Epithelial cell of proximal tubule (primary cell): ENCODE data around the gene SEC16A. TPM values are rescaled to one million over a fixed set of nuclear protein-coding genes. Genes with fewer than 3 reads are reported as not detected.

ENCODE experiments used
- DNase-seq: peaks from one replicate; pipeline ENCODE4 v3.0.0-alpha.2; 2011; ENCODE audit warnings: low read depth
- H3K4me3 ChIP-seq: 2 replicates; pipeline ENCODE4 v1.5.1; 2011; ENCODE audit warnings: low read depth, mild to moderate bottlenecking, low read length
- total RNA-seq: library from RNA; depleted of rRNA; stranded (reverse); fragments of >200 nt; gene quantifications from 2 replicates; pipeline ENCODE4 v1.2.3, GENCODE V29; 2015
- TF ChIP-seq, protein P1 (sequence below): conservative IDR thresholded peaks from 2 replicates; pipeline ENCODE4 v1.5.1; 2012; ENCODE audit warnings: low read depth, mild to moderate bottlenecking, low read length

SEC16A gene
- total RNA-seq, 1 donor from 2014 or later: 41.7 TPM

DNA sequence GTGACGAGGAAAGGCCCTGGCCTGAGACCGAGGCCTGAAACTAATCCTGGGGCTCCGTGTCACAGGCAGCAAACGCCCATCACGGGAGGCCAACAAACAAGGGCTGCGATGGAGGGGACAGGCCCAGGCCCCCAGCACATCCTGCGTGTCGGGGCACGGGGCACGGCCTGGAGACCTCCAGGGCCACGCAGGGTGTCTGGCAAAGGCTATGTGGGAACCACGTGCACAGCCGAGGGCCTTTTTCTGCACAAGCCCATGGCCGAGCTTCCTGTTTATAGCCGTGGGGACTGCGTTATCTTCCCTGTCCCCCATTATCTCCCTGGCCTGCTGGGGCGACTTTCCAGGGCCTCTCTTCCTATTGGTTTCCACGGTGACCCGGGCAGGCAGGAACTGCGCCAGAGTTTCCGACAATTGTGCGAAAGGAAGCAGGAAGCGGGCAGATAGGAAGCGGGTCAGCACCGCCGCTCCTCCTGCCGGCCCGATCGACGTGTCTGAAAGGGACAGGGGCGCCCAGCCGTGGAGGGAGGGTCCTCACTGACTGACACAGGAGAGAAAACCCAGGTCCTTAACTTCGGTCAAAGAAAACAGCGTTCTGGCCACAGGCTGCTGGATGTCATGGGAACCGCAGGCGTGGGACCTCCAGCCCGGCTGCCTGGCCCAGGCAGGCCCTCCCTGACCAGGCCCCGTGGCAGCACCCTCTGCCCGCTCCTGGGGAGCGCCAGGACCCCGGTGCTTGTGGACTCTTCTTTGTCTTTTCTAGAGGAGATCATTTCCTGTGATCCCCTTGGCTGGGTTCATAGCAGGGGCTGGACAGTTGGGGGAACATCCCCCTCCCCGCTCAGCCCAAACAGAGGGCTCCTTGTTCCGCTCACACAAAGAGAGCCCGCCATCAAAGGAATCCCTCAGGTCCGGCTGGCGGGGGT, 29.1 kb upstream of the SEC16A start:
- TF ChIP-seq, protein P1, sequence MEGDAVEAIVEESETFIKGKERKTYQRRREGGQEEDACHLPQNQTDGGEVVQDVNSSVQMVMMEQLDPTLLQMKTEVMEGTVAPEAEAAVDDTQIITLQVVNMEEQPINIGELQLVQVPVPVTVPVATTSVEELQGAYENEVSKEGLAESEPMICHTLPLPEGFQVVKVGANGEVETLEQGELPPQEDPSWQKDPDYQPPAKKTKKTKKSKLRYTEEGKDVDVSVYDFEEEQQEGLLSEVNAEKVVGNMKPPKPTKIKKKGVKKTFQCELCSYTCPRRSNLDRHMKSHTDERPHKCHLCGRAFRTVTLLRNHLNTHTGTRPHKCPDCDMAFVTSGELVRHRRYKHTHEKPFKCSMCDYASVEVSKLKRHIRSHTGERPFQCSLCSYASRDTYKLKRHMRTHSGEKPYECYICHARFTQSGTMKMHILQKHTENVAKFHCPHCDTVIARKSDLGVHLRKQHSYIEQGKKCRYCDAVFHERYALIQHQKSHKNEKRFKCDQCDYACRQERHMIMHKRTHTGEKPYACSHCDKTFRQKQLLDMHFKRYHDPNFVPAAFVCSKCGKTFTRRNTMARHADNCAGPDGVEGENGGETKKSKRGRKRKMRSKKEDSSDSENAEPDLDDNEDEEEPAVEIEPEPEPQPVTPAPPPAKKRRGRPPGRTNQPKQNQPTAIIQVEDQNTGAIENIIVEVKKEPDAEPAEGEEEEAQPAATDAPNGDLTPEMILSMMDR: no peak
- H3K4me3 ChIP-seq: no peak overlapping the region
- DNase-seq: no peak

GRCh38 chr9:136511144-136511669, 28.4 kb upstream of the SEC16A start:
- no peak overlapping the region for H3K4me3 ChIP-seq
- TF ChIP-seq, protein P1: no peak
- DNase-seq: no peak

DNA sequence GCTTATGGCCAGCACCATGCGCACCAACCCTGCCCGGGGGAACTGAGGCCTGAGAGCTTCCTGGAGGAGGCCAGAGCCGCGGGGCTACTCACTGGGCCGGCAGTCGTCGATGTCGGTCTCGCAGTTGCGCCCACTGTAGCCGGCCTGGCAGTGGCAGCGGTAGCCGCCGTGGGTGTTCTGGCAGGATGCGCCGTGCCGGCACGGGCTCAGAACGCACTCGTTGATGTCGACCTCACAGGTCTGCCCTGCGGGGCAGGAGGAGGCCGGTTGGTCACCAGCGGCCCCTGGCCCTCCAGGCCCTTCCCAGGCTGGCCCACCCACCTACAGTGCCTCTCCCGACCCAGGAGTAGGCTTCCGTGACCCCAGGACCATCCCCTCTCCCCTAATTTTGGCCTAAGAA, 27.7 kb upstream of the SEC16A start:
- H3K4me3 ChIP-seq: no peak overlapping the region
- DNase-seq: no peak
- TF ChIP-seq, protein P1: no peak

DNA sequence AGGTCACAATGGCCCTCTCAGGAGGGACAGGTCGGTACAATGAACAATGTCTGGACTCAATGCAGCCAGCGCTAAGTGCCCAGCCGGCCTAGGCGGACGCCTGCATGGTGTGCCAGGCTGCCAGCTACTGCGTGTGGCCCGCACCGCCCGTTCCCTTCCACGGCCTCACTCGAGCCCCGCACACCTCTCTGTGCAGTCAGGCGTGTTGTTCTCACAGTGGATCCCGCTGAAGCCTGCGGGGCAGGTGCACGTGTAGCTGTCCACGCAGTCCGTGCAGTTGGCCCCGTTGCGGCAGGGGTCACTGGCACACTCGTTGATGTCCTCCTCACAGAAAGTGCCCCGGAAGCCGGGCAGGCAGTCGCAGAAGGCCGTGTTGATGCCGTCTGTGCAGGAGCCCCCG, 26.7 kb upstream of the SEC16A start:
- DNase-seq: no peak
- no peak overlapping the region for H3K4me3 ChIP-seq
- TF ChIP-seq, protein P1: no peak

DNA sequence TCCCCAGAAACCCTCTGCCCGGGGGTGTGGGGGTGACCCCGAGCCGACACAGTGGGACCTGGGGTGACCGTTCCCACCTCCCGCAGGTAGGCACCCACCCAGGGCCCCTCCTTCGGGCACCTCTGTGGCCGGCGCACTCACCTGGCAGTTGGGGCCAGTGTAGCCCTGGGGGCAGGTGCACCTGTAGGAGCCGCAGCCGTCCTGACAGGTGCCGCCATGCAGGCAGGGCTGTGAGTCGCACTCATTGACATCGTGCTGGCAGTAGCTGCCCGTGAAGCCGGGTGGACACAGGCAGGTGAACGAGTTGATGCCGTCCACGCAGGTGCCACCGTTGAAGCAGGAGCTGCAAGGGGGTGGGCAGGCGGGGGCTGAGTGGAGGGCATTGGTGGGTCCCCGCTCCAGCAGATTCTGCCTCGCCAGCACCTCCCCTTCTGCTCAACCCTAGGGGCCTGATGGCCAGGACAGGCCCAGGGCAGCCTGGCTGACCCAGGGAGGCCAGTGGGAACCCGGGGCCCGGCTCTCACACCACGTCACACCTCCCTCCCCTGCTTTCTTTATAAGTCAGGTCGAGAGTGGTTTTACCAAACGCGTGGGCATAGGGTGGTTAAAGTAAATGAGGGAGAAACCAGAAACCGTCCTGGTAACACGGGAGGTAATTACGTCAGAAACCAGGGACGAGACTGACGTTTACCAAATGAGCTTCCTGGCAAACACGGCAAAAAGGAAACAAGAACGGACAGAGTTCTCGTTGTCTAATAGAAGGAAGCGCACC, 26.1 kb upstream of the SEC16A start:
- DNase-seq: no peak
- TF ChIP-seq, protein P1: no peak
- no peak overlapping the region for H3K4me3 ChIP-seq

DNA sequence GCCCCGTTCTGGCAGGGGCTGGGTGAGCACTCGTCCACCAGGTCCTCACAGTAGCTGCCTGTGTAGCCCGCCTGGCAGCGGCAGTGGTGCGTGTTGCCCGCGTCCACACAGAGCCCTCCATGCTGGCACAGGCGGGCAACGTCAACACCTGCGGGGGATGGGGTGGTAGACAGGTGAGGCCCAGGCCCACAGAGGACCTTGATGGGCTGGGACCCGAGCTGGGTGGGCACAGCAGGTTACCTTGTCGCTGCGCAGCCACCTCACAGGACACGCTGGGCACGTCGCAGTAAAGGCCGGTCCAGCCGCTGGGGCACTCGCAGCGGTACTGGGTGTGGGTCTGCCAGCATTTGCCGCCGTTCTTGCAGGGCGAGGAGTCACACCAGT, 25.1 kb upstream of the SEC16A start:
- no peak for DNase-seq
- TF ChIP-seq, protein P1: no peak
- no peak overlapping the region for H3K4me3 ChIP-seq
